T47D (cell line): Measurements from ENCODE around the gene SNAI3.

ENCODE experiments used
- DNase-seq, 2 experiments: peaks; one replicate each; pipeline versions ENCODE4 v3.0.0 to v3.0.0-alpha.2; 2011 to 2012; ENCODE audit warnings: low read depth in 1 of 2, low spot score in 1 of 2
- JUND ChIP-seq: IDR thresholded peaks from 2 replicates; pipeline ENCODE4 v1.6.1; 2012; ENCODE audit warnings: low read depth
- in situ Hi-C: cut with HindIII; loops from 2 replicates; pipeline ENCODE4 v1.10.0; 2016; ENCODE audit warnings: low sequenced_read_pairs, low pct_unique_long_range_greater_than_20kb

The SNAI3 gene

DNA sequence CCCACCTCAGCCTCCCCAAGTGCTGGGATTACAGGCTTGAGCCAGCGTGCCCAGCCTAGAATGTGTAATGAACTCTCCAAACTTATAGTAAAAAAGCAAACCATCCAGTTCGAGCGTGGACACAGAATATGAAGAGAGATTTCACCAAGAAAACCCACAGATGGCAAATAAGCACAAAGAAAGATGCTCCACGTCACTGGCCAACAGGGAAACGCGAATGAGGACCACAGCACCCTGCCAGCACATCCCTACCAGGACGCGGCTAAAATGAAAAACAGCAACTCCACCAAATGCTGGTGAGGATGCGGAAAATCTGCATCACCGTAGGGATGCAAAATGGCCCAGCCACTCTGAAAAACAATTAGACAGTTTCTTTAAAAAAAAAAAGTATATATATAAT lies 24.8 kb downstream of the SNAI3 start:
- no peak for TF ChIP-seq JUND
- DNase-seq, result no peak
- in situ Hi-C loops, result no loop called here

DNA sequence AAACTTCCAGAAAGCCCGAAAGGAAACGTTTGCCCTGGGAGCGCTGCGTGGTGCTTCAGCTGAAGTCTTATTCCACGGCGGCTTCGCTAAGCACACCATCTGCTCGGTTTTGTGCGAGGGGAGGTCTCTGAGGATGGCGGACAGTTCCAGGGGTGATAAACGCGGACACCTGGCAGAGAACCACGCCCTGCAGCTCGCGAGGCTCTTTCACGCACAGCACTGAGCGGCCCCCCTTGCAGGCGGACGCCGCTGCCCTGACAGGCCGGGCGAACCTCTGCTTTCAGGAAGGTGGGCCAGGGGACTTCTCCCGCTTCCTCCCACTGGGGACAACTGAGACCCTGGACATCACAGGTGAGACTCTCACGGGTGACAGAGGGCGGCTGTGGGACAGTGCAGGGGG lies 27.1 kb downstream of the SNAI3 start:
- in situ Hi-C loops, result no loop called here
- no peak for DNase-seq
- no peak for TF ChIP-seq JUND

DNA sequence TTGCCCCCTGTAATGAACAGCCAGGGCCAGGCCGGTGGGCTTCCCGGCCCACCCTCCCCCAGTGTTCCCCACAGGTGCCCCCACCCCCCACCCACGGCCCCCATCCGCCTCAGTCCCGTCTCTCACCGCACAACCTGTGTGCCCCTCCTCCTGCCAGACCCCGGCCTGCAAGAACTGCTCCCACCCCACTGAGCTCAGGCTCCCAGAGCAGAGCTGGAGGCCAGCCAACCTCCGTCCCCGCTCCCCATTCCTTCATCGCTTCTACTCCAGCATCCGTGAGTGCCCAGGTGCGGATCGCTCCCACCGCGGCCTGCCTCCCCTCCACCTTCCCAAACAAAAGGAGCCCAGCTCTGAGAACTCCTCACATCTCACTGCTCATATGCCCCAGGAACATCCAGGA lies 27.6 kb downstream of the SNAI3 start:
- no peak for DNase-seq
- no peak for TF ChIP-seq JUND
- in situ Hi-C loops, result no loop called here

DNA sequence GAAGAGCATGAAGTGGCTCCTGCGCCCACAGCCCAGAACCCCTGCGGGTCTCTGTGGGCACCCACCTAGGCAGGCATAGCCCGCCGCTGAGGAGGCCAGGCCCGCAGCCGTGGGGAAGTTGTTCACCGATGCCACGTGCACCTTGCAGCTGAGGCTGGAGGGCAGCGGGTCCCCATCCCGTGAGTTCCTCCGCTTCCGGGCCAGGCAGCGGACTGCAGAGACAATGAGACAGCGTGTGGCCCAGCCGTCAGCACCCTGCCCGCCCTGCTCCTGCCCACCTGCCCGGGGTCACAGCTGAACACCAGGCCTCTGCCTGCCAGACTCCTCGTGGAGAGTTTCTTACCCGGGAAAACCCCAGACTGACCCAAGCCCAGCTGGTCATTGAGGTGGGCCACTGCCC lies 28.9 kb downstream of the SNAI3 start:
- no peak for DNase-seq
- in situ Hi-C loops, result no loop called here
- TF ChIP-seq JUND, result no peak

- no peak for DNase-seq
- no peak for TF ChIP-seq JUND
- in situ Hi-C loops, result no loop called here
Observed at GRCh38 chr16:88656291-88656980, 29.9 kb downstream of the SNAI3 start.

GRCh38 chr16:88655733-88656281 lies 30.5 kb downstream of the SNAI3 start:
- in situ Hi-C loops, result no loop called here
- TF ChIP-seq JUND, result no peak
- no peak for DNase-seq

DNA sequence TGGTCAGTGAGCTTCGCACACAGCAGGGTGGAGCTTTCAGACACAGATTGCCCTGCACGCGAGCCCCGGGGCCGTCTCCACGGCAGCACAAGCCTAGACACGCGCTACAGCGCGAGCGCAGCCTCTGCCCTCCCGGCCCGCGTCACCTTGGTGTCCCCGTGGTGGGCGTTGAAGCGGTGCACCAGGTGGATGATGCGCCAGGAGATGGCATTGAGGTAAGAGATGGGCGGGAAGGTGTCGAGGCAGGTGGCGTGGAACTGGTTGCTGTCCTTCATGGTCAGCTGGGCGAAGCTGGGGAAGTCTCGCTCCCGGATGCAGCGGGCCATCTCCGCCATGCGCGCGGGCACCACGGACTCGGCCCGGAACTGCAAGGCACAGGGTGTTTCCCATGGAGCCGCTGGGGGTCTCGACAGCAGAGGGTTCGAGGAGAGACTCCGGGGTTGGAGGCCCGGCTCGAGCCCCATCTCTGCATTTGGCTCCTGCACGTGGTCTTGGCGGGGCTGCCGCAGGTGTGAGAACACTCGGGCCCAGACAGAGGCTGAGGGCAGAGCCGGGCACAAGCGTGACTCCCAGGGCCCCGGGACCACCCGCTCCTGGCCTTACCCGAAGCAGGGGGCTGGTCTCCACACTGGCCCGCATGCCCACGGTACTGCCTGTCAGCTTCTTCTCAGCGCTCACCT lies 31.1 kb downstream of the SNAI3 start:
- no peak for TF ChIP-seq JUND
- in situ Hi-C loops, result no loop called here

DNA sequence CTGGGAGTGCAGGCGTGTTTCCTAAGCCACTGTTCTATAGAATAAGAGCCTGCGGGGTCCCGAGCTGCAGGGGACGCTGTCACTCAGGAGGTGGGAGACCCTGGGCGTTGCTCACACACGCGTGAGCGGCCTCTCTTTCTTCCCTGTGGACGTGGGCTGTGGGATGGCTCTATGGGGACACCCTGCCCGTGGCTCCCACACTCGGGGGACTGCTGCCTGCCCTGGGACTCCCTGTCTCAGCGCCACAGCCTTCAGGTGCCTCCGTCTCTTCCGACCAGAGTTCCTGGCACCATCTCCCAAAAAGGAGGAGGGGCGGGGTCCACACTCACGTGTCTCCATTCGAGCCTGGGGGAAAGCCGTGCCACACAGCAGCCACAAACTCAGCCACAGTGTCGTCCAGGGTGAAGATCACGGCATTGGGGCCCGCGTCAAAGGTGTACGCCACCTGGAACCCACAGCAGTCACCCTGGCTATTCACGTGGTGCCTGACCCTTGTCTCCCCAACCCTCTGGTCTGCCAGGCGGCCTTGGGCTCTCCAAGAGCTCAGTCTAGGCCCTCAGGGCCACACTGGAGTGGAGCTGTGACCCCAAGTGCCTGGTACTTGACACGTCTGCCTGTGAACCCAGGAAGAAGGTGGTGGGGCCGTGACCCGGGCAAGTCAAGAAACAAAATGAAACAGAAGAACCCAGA lies 31.8 kb downstream of the SNAI3 start:
- DNase-seq, result no peak
- in situ Hi-C loops, result no loop called here
- TF ChIP-seq JUND, result no peak

More for the DNA sequence above, 31.1 kb downstream of the SNAI3 start:
- DNase-seq, result no peak

DNA sequence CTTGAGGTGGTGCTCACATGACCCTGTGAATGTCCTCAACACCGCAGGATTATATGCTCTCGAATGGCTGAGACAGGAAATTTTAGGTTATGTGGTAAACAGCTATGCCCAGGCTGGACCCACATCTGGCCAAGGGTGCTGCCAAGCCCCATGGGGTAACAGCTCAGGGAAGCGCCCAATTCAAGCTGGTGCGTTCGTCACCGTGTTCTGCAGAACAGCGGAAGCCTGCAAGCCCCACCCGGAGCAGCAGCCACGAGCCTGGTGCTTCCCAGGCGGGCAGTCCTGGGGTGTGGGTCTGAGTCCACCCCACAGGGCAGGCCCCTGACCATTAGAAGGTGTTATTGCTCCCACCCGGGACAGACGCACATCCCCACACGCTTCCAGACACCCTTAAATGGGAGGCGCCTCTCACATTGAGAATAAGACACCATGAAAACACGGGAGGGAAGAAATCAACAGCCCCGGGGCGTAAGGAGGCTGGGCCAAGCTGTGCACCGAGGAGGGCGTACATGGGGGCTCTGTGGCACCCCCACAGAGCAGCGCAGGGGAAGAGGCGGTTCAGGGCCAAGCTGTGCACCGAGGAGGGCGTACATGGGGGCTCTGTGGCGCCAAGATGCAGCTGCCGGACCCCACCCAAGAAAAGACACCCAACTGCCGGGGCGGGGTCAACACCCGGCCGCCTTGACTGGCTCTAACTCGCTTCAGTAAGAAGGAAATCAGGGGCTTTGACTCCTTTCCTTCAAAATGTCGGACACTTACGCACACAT lies 32.5 kb downstream of the SNAI3 start:
- TF ChIP-seq JUND, result no peak
- DNase-seq, result no peak
- in situ Hi-C loops, result no loop called here

GRCh38 chr16:88653101-88653500 lies 33.2 kb downstream of the SNAI3 start:
- no peak for TF ChIP-seq JUND
- in situ Hi-C loops, result no loop called here
- DNase-seq, result no peak

- no peak for TF ChIP-seq JUND
- no peak for DNase-seq
- in situ Hi-C loops, result no loop called here
Observed at GRCh38 chr16:88652762-88653063, 33.6 kb downstream of the SNAI3 start.

- in situ Hi-C loops, result no loop called here
- no peak for TF ChIP-seq JUND
- DNase-seq, result no peak
Observed at GRCh38 chr16:88651989-88652761, 34.1 kb downstream of the SNAI3 start.
